CD4-positive, alpha-beta T cell (primary cell): ENCODE measurements around the gene ACACB. TPM values are rescaled to one million over a fixed set of nuclear protein-coding genes. Genes with fewer than 3 reads are reported as not detected.

ENCODE experiments used
- ATAC-seq: fragments of 200-7000 bp; cut with Tn5 transposase; one replicate; pipeline ENCODE4 v1.10.0; 2022; ENCODE audit warnings: mild to moderate bottlenecking; ENCODE audit not compliant: poor library complexity
- CTCF ChIA-PET: fragments of 350-600 bp; sonication (Branson Sonifier 250); formaldehyde crosslinking; loops from one replicate; lab custom pipeline; 2021; ENCODE audit warnings: antibody characterized with exemption, inconsistent platforms; lab: Charles Lee
- POLR2A ChIA-PET: fragments of 350-600 bp; sonication (Branson Sonifier 250); formaldehyde crosslinking; loops from one replicate; lab custom pipeline; 2021; ENCODE audit warnings: antibody characterized with exemption, inconsistent platforms; lab: Charles Lee
- DNase-seq, 14 experiments: peaks; one replicate each; pipeline ENCODE4 v3.0.0-alpha.2; 2013 to 2020; ENCODE audit warnings: mixed read lengths in 2 of 14
- H3K27ac ChIP-seq, 2 donors: one replicate each; pipeline versions ENCODE4 v1.5.1 to v1.7.0; 2013; ENCODE audit warnings: low read length in 2 of 2, low read depth in 1 of 2, mild to moderate bottlenecking in 1 of 2
- H3K27me3 ChIP-seq, 2 experiments: 1 replicate in 1 of 2; 2 replicates in 1 of 2; pipeline versions ENCODE4 v1.6.1 to v1.7.0; 2013; ENCODE audit warnings: low read length in 2 of 2, control low read depth in 1 of 2, mild to moderate bottlenecking in 1 of 2, moderate library complexity in 1 of 2; ENCODE audit not compliant: insufficient read depth in 2 of 2, control insufficient read depth in 1 of 2
- H3K36me3 ChIP-seq: one replicate; pipeline ENCODE4 v1.6.1; 2013; ENCODE audit warnings: low read length, control low read depth; ENCODE audit not compliant: insufficient read depth
- H3K4me1 ChIP-seq: one replicate; pipeline ENCODE4 v1.6.1; 2013; ENCODE audit warnings: low read length, control low read depth; ENCODE audit not compliant: insufficient read depth
- H3K4me3 ChIP-seq: one replicate; pipeline ENCODE4 v1.5.1; 2013; ENCODE audit warnings: mild to moderate bottlenecking, low read length, moderate library complexity
- H3K9me3 ChIP-seq, 2 experiments: 1 replicate in 1 of 2; 2 replicates in 1 of 2; pipeline versions ENCODE4 v1.6.1 to v1.7.0; 2013; ENCODE audit warnings: low read length in 2 of 2, mild to moderate bottlenecking in 2 of 2, control low read depth in 1 of 2, moderate library complexity in 1 of 2; ENCODE audit not compliant: control insufficient read depth in 1 of 2, insufficient read depth in 1 of 2
- H3K27ac Mint-ChIP-seq: one replicate; pipeline ENCODE4 v1.8.0; 2020; ENCODE audit warnings: mixed read lengths
- H3K27me3 Mint-ChIP-seq: one replicate; pipeline ENCODE4 v1.8.0; 2021; ENCODE audit warnings: mixed read lengths
- H3K36me3 Mint-ChIP-seq: one replicate; pipeline ENCODE4 v1.8.0; 2021; ENCODE audit warnings: low read depth, mixed read lengths
- H3K4me1 Mint-ChIP-seq: one replicate; pipeline ENCODE4 v1.8.0; 2021; ENCODE audit warnings: low read depth, mixed read lengths
- H3K4me3 Mint-ChIP-seq: one replicate; pipeline ENCODE4 v1.8.0; 2020; ENCODE audit warnings: mild to moderate bottlenecking, mixed read lengths
- H3K9me3 Mint-ChIP-seq: one replicate; pipeline ENCODE4 v1.8.0; 2020; ENCODE audit warnings: mixed read lengths
- CTCF ChIP-seq: fragments of 200-600 bp; IDR thresholded peaks from one replicate; pipeline ENCODE4 v1.8.0; 2022; ENCODE audit warnings: antibody characterized with exemption, mild to moderate bottlenecking
- intact Hi-C, 2 experiments: fragments of 100-400 bp; cut with DNase I in 1 of 2; cut with micrococcal nuclease in 1 of 2; formaldehyde crosslinking; loops; one replicate each; pipeline versions ENCODE4 v1.15.1 to v1.9.0; 2023 to 2025; cut with DNase I, micrococcal nuclease
- total RNA-seq, 174 experiments: library from RNA in 2 of 174; stranded (reverse) in 2 of 174; gene quantifications; one replicate each; pipeline ENCODE4 v1.2.3 and lab custom pipeline; 2021 to 2026

Gene ACACB
- total RNA-seq, 2 experiments from 2014 or later: 30.3 to 32.2 TPM

GRCh38 chr12:109203480-109203879 lies 87.1 kb downstream of the ACACB start:
- Histone ChIP-seq H3K4me3 (no peak overlapping the region), H3K4me1 (no peaks in the 10 kb centered on the region), H3K36me3 (peaks cover 42% of the 10 kb centered on the region), H3K9me3 (no peaks in the 10 kb centered on the region), H3K27ac (no peak overlapping the region), H3K27me3 (no peaks in the 10 kb centered on the region)
- no peaks in the 10 kb centered on the region for H3K4me1 Mint-ChIP-seq
- no peak for TF ChIP-seq CTCF
- H3K27me3 Mint-ChIP-seq: no peaks in the 10 kb centered on the region
- POLR2A ChIA-PET: no interaction called here
- H3K4me3 Mint-ChIP-seq: no peak overlapping the region
- ATAC-seq (no peak), DNase-seq (no peak)
- CTCF ChIA-PET: no interaction called here
- H3K9me3 Mint-ChIP-seq: no peaks in the 10 kb centered on the region
- H3K27ac Mint-ChIP-seq: no peak overlapping the region
- intact Hi-C loops: no loop called here
- peaks cover 72% of the 10 kb centered on the region for H3K36me3 Mint-ChIP-seq

GRCh38 chr12:109209082-109209481 lies 92.7 kb downstream of the ACACB start:
- peaks cover 27% of the 10 kb centered on the region for H3K36me3 ChIP-seq
- ChIA-PET CTCF (no interaction called here), POLR2A (no interaction called here)
- no peak overlapping the region for H3K27ac ChIP-seq
- TF ChIP-seq CTCF: no peak
- no peaks in the 10 kb centered on the region for H3K27me3 Mint-ChIP-seq
- no peak overlapping the region for H3K4me3 Mint-ChIP-seq
- H3K27ac Mint-ChIP-seq: no peak overlapping the region
- no peak for ATAC-seq
- H3K36me3 Mint-ChIP-seq: peaks cover 54% of the 10 kb centered on the region
- no peak for DNase-seq
- H3K4me1 Mint-ChIP-seq: no peaks in the 10 kb centered on the region
- intact Hi-C loops: no loop called here
- H3K9me3 Mint-ChIP-seq: no peaks in the 10 kb centered on the region
- H3K4me1 ChIP-seq: no peaks in the 10 kb centered on the region
- no peaks in the 10 kb centered on the region for H3K9me3 ChIP-seq
- no peak overlapping the region for H3K4me3 ChIP-seq
- H3K27me3 ChIP-seq: no peaks in the 10 kb centered on the region

- H3K36me3 ChIP-seq: peaks cover 23% of the 10 kb centered on the region
- no peak overlapping the region for H3K4me3 Mint-ChIP-seq
- DNase-seq (no peak), ATAC-seq (no peak)
- POLR2A ChIA-PET: no interaction called here
- H3K27me3 Mint-ChIP-seq: no peaks in the 10 kb centered on the region
- H3K27ac Mint-ChIP-seq: no peak overlapping the region
- no peaks in the 10 kb centered on the region for H3K9me3 ChIP-seq
- no peak for TF ChIP-seq CTCF
- intact Hi-C loops: no loop called here
- no peaks in the 10 kb centered on the region for H3K27me3 ChIP-seq
- no peaks in the 10 kb centered on the region for H3K4me1 ChIP-seq
- H3K4me1 Mint-ChIP-seq: no peaks in the 10 kb centered on the region
- no peak overlapping the region for H3K4me3 ChIP-seq
- no peaks in the 10 kb centered on the region for H3K9me3 Mint-ChIP-seq
- CTCF ChIA-PET: no interaction called here
- no peak overlapping the region for H3K27ac ChIP-seq
- peaks cover 50% of the 10 kb centered on the region for H3K36me3 Mint-ChIP-seq
These were observed 96.2 kb downstream of the ACACB start for GRCh38 chr12:109212460-109213115.
